Measurements from ENCODE around the gene IFNAR2. TPM values are rescaled to one million over a fixed set of nuclear protein-coding genes. Genes with fewer than 3 reads are reported as not detected.
"Not testable (repeated sequence)": the region's sequence is repeated elsewhere in the genome, so short reads cannot be mapped to it uniquely, and the experiment has no call there.

Gene IFNAR2
- total RNA-seq, 1 donor from 2014 or later = 34.5 TPM

DNA sequence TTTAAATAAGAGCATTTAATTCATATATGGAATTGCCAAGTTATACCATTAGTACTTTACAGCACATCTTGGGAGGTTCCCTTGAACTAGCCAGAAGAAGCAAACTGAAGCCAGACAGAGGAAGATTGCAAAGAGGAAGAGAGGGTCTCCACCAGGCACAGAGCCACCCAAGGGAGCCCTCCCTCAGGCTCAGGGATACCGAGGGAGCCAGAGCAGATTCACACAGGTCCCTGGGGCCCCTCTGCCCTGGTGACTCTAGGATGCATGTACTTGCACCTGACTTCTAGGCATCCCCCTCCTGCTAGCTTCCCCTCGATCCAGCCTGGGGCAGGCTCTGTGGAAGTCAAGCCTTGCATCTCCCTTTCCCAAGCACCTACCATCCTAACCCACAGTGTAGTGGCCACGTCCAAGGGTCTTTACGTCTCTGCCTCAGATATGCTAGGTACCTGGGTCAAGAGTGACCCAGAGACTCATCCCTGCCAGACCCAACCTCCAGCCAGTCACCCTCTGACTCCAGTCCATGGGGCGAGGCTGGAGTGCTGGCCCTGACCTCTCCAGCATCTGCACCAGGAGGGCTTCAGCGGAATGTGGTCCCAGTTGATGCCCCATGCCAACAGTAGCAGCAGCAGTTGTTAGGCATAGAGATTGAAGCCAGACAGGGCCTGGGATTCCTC lies 6.4 kb downstream of the IFNAR2 start:
- Histone ChIP-seq H3K4me3 (no peak overlapping the region), H3K36me3 (no peaks in the 10 kb centered on the region), H3K4me1 (peaks cover 44% of the 10 kb centered on the region), H3K27me3 (ENCODE audit: low read depth) (no peaks in the 10 kb centered on the region), H3K9me3 (no peaks in the 10 kb centered on the region), H3K27ac (no peak overlapping the region)
- intact Hi-C loops (cut with DNase I) = no loop called here
- peak; percentile 14 to 37 for ATAC-seq
- TF ChIP-seq, protein P1, sequence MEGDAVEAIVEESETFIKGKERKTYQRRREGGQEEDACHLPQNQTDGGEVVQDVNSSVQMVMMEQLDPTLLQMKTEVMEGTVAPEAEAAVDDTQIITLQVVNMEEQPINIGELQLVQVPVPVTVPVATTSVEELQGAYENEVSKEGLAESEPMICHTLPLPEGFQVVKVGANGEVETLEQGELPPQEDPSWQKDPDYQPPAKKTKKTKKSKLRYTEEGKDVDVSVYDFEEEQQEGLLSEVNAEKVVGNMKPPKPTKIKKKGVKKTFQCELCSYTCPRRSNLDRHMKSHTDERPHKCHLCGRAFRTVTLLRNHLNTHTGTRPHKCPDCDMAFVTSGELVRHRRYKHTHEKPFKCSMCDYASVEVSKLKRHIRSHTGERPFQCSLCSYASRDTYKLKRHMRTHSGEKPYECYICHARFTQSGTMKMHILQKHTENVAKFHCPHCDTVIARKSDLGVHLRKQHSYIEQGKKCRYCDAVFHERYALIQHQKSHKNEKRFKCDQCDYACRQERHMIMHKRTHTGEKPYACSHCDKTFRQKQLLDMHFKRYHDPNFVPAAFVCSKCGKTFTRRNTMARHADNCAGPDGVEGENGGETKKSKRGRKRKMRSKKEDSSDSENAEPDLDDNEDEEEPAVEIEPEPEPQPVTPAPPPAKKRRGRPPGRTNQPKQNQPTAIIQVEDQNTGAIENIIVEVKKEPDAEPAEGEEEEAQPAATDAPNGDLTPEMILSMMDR (IDR thresholded peaks at IDR 0.05) = no peak
- DNase-seq = no peak

DNA sequence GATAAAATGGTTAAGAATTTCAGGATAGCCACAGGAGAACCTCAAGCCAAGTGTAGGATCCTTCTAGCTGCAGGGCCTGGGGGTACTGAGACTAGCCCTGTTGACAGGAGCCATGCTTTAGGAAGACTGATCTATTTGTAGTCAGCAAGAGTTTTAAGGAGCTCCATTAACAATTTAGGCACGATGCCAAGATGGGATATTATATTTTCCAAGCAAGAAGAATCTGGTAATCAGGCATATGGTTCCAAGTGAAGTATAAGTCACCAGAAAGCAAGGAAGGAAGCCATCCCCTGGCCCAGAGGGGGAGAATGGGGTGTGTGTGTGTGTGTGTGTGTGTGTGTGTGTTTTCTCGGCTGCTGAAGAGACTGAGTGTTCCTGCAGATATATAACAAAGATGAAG lies 7.0 kb downstream of the IFNAR2 start:
- ATAC-seq (no peak), DNase-seq (no peak)
- TF ChIP-seq, protein P1 (IDR thresholded peaks at IDR 0.05) = no peak
- Histone ChIP-seq H3K9me3 (no peaks in the 10 kb centered on the region), H3K4me3 (no peak overlapping the region), H3K27ac (no peak overlapping the region), H3K27me3 (ENCODE audit: low read depth) (no peaks in the 10 kb centered on the region), H3K36me3 (peaks cover under 1% of the 10 kb centered on the region), H3K4me1 (peaks cover 39% of the 10 kb centered on the region)
- intact Hi-C loops (cut with DNase I) = no loop called here

DNA sequence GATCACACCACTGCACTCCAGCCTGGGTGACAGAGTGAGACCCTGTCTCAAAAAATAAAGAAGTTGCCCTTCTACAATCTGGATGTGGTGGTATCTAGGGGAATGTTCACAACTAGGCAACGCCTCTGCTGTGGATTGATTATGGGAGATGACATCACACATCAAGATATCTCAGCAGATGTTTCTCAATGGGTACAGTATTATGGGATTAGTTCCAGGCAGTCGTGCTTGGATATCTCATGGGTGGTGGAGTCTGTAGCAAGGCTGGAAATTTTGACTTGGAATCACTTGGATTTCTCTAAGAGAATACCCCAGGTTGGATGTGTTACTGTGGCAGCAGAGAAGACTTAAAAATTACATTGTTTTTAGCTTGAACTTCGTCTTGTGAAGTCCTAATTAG lies 7.7 kb downstream of the IFNAR2 start:
- peak in 1 of 2 donors; percentile 9 for ATAC-seq

DNA sequence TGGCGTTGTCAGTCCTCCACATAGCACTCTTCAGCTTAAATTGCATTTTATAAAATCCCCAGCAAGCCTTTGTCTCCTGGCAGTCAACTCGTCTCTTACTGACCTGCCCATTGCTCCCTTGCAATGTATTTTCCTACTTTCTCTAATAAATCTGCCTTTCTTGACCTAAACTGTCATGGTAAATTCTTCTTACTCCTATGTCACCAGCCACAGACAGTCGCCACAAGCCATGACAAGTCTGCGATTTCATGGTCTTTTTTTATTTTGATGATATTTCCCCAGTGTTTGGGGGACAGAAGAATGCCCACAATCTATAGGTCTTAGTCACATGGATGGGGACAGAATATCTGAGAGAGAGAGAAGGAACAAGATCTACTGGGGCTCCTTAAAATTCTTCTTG lies 8.4 kb downstream of the IFNAR2 start:
- H3K36me3 ChIP-seq = peaks cover 8% of the 10 kb centered on the region
- peaks cover 25% of the 10 kb centered on the region for H3K4me1 ChIP-seq
- DNase-seq = no peak
- no peaks in the 10 kb centered on the region for H3K27me3 ChIP-seq (ENCODE audit: low read depth)
- H3K4me3 ChIP-seq = no peak overlapping the region
- TF ChIP-seq, protein P1 (IDR thresholded peaks at IDR 0.05) = no peak
- H3K9me3 ChIP-seq = no peaks in the 10 kb centered on the region
- intact Hi-C loops (cut with DNase I) = no loop called here
- H3K27ac ChIP-seq = peak overlapping the region; percentile 31
- no peak for ATAC-seq

More for the DNA sequence above, 7.7 kb downstream of the IFNAR2 start:
- Histone ChIP-seq H3K36me3 (peaks cover 6% of the 10 kb centered on the region), H3K4me3 (no peak overlapping the region), H3K27me3 (ENCODE audit: low read depth) (no peaks in the 10 kb centered on the region), H3K4me1 (peaks cover 32% of the 10 kb centered on the region), H3K9me3 (no peaks in the 10 kb centered on the region), H3K27ac (peak overlapping the region; percentile 31)
- DNase-seq = no peak
- intact Hi-C loops (cut with DNase I) = no loop called here
- TF ChIP-seq, protein P1 (IDR thresholded peaks at IDR 0.05) = no peak

DNA sequence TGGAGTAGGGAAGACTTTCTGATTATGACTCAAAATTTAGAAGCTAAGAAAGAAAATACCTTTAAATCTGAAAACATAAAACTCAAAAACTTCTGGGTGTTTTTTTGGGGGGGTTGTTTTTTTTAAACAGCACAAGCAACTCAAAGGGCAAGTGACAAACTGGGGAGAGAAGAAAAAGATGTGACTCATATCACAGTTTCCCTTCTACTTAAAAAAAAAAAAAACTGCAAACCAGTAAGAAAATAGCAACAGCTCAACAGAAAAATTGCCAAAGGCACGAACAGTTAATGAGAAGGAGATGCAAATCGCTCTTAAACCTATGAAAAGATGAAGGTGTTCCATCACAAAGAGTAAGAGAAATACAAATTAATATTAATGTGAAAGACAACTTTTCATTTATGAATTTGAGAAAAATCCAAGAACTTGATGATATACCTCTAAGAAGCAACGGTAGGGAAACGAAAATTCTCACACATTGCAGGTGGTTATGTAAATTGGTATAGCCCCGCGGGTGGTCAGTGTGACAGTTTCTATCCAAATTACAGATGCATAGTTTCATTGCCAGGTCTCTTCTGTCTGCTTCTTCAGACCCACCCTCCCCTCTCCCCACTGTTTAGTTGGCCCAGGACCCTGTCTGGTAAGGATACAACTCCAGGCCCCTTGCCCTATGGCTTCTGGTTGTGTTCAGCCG lies 9.0 kb downstream of the IFNAR2 start:
- Histone ChIP-seq H3K4me3 (no peak overlapping the region), H3K9me3 (no peaks in the 10 kb centered on the region), H3K36me3 (peaks cover 13% of the 10 kb centered on the region), H3K4me1 (peaks cover 21% of the 10 kb centered on the region), H3K27me3 (ENCODE audit: low read depth) (no peaks in the 10 kb centered on the region), H3K27ac (peak overlapping the region; percentile 8)
- DNase-seq (no peak), ATAC-seq (no peak)
- TF ChIP-seq, protein P1 (IDR thresholded peaks at IDR 0.05) = no peak
- intact Hi-C loops (cut with DNase I) = no loop called here

DNA sequence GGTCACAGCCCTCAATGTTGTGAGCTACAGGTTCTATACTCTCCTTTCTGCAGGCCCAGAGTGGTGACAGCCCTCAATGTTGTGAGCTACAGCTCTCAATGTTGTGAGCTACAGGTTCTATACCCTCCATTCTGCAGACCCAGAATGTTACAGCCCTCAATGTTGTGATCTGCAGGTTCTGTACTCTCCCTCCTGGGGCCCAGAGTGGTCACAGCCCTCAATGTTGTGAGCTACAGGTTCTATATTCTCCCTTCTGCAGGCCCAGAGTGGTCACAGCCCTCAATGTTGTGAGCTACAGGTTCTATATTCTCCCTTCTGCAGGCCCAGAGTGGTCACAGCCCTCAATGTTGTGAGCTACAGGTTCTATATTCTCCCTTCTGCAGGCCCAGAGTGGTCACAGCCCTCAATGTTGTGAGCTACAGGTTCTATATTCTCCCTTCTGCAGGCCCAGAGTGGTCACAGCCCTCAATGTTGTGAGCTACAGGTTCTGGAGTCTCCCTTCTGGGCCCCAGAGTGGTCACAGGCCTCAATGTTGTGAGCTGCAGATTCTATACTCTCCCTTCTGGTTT lies 9.9 kb downstream of the IFNAR2 start:
- H3K9me3 ChIP-seq; H3K27ac ChIP-seq; intact Hi-C loops (cut with DNase I); ATAC-seq; H3K27me3 ChIP-seq (ENCODE audit: low read depth); H3K4me3 ChIP-seq; DNase-seq: not testable (repeated sequence)
- Histone ChIP-seq H3K4me1 (peaks cover 25% of the 10 kb centered on the region), H3K36me3 (peaks cover 17% of the 10 kb centered on the region)
